Subcutaneous adipose tissue (tissue), 4 donors: ENCODE measurements around the gene EMCN. TPM values are rescaled to one million over a fixed set of nuclear protein-coding genes. Genes with fewer than 3 reads are reported as not detected.

ENCODE experiments used
- total RNA-seq, 4 donors: library from RNA; depleted of rRNA; stranded (reverse); fragments of >200 nt; gene quantifications; one replicate each; pipeline ENCODE4 v1.1.0, GENCODE V29; 2016
- TF ChIP-seq, protein P1 (sequence below): fragments of 450-650 bp; IDR thresholded peaks from one replicate; pipeline ENCODE4 v1.5.1; 2016; ENCODE audit warnings: low read depth, mild to moderate bottlenecking, control low read depth, antibody characterized with exemption, moderate library complexity

The EMCN gene
- total RNA-seq, 4 donors from 2014 or later: 10.2 to 45.8 (median 35.9) TPM

DNA sequence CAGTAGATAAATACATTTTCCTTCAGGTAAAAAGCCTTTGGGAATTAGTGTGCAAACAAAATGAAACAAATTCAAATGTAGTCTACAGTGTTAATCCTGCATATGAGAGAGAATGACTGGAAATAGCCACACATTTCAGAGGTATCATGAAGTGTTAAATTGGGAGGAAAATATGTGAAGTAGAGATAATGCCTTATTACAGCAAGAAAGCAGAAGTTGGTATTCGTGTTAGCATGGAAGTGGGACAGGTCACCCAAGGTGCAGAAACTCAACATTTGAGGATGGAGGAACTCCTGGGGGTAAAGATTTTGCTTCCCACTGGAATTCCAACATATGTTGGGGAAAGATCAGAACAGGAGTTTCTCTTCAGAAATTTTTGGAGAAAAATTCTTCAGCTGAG, 51.3 kb downstream of the EMCN start:
- TF ChIP-seq, protein P1, sequence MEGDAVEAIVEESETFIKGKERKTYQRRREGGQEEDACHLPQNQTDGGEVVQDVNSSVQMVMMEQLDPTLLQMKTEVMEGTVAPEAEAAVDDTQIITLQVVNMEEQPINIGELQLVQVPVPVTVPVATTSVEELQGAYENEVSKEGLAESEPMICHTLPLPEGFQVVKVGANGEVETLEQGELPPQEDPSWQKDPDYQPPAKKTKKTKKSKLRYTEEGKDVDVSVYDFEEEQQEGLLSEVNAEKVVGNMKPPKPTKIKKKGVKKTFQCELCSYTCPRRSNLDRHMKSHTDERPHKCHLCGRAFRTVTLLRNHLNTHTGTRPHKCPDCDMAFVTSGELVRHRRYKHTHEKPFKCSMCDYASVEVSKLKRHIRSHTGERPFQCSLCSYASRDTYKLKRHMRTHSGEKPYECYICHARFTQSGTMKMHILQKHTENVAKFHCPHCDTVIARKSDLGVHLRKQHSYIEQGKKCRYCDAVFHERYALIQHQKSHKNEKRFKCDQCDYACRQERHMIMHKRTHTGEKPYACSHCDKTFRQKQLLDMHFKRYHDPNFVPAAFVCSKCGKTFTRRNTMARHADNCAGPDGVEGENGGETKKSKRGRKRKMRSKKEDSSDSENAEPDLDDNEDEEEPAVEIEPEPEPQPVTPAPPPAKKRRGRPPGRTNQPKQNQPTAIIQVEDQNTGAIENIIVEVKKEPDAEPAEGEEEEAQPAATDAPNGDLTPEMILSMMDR: no peak

- TF ChIP-seq, protein P1: no peak
Observed at GRCh38 chr4:100461807-100462605, 55.8 kb downstream of the EMCN start.

GRCh38 chr4:100450449-100450848, 67.4 kb downstream of the EMCN start:
- TF ChIP-seq, protein P1: no peak

GRCh38 chr4:100431416-100431815, 86.4 kb downstream of the EMCN start:
- TF ChIP-seq, protein P1: no peak

- TF ChIP-seq, protein P1: no peak
Observed at GRCh38 chr4:100430451-100430850, 87.4 kb downstream of the EMCN start.

- TF ChIP-seq, protein P1: no peak
Observed at GRCh38 chr4:100429616-100430015, 88.2 kb downstream of the EMCN start.

GRCh38 chr4:100428051-100428450, 89.8 kb downstream of the EMCN start:
- TF ChIP-seq, protein P1: no peak
